ENCODE data around the gene DKKL1. TPM values are rescaled to one million over a fixed set of nuclear protein-coding genes. Genes with fewer than 3 reads are reported as not detected.
A peak's percentile ranks its signal among the peaks of the same experiment; 100 is the strongest.

Gene DKKL1
- total RNA-seq, 1 experiment from 2014 or later = 2.4 TPM

- CTCF ChIA-PET = interaction anchor here (1.2 to 2.0 kb wide), 4 partner anchors 20 to 46 kb away, joined by 4 to 6 read pairs (median 6); partner anchors contain the start of gene GFY
- H3K4me1 Mint-ChIP-seq = peaks cover 46% of the 10 kb centered on the region
- no peak overlapping the region for H3K4me3 Mint-ChIP-seq
- ATAC-seq (no peak), DNase-seq (ENCODE audit: low spot score) (no peak)
- TF ChIP-seq ZNF121 (CRISPR knock-in tag; IDR thresholded peaks at IDR 0.05) = peak; percentile 87
- no peak for TF ChIP-seq ATF6 (CRISPR knock-in tag; IDR thresholded peaks at IDR 0.05)
- no peak for TF ChIP-seq CREM (CRISPR knock-in tag; IDR thresholded peaks at IDR 0.05)
- no peak overlapping the region for H3K27ac Mint-ChIP-seq
- POLR2A ChIA-PET = no interaction called here
- H3K27me3 Mint-ChIP-seq (ENCODE audit: low read depth) = no peaks in the 10 kb centered on the region; the same call in 1 of the 2 replicates
- no peaks in the 10 kb centered on the region for H3K36me3 Mint-ChIP-seq
- H3K9me3 Mint-ChIP-seq = no peaks in the 10 kb centered on the region
These were observed 33.2 kb downstream of the DKKL1 start for GRCh38 chr19:49396738-49397505.

- CTCF ChIA-PET = interaction anchor here (0.6 to 2.0 kb wide), 7 partner anchors 19 to 46 kb away, joined by 3 to 6 read pairs (median 3); partner anchors contain the start of gene DKKL1
- peaks cover 46% of the 10 kb centered on the region for H3K4me1 Mint-ChIP-seq
- ATAC-seq (no peak), DNase-seq (ENCODE audit: low spot score) (no peak)
- POLR2A ChIA-PET = no interaction called here
- TF ChIP-seq TEAD4 (CRISPR knock-in tag; IDR thresholded peaks at IDR 0.05) (no peak), SMAD4 (CRISPR knock-in tag; IDR thresholded peaks at IDR 0.05) (no peak), CDX4 (CRISPR knock-in tag; IDR thresholded peaks at IDR 0.05; ENCODE audit: borderline replicate concordance) (no peak), CREB1 (CRISPR knock-in tag; IDR thresholded peaks at IDR 0.05) (no peak), ELF4 (CRISPR knock-in tag; IDR thresholded peaks at IDR 0.05; ENCODE audit: low read depth) (no peak), MYBL2 (CRISPR knock-in tag; IDR thresholded peaks at IDR 0.05) (no peak), ZSCAN18 (CRISPR knock-in tag; IDR thresholded peaks at IDR 0.05) (no peak), ZNF121 (CRISPR knock-in tag; IDR thresholded peaks at IDR 0.05) (no peak), MXD4 (CRISPR knock-in tag; IDR thresholded peaks at IDR 0.05; ENCODE audit: borderline replicate concordance) (no peak), ZNF263 (CRISPR knock-in tag; IDR thresholded peaks at IDR 0.05; ENCODE audit: low read depth) (no peak), TCF7 (CRISPR knock-in tag; IDR thresholded peaks at IDR 0.05; ENCODE audit: low read depth) (no peak), KAT7 (CRISPR knock-in tag; IDR thresholded peaks at IDR 0.05; ENCODE audit: borderline replicate concordance) (no peak), ZNF671 (CRISPR knock-in tag; IDR thresholded peaks at IDR 0.05) (no peak), ZNF512 (CRISPR knock-in tag; IDR thresholded peaks at IDR 0.05; ENCODE audit: borderline replicate concordance) (no peak), ZNF396 (CRISPR knock-in tag; IDR thresholded peaks at IDR 0.05; ENCODE audit: borderline replicate concordance) (no peak), HMGA2 (CRISPR knock-in tag; IDR thresholded peaks at IDR 0.05) (no peak), NR1H2 (CRISPR knock-in tag; IDR thresholded peaks at IDR 0.05) (no peak), IRF1 (CRISPR knock-in tag; IDR thresholded peaks at IDR 0.05) (no peak)
- H3K27me3 Mint-ChIP-seq (ENCODE audit: low read depth) = no peaks in the 10 kb centered on the region; the same call in 1 of the 2 replicates
- no peaks in the 10 kb centered on the region for H3K9me3 Mint-ChIP-seq
- H3K27ac Mint-ChIP-seq = peak overlapping the region; percentile 48; the same call in 1 of the 2 replicates
- no peak overlapping the region for H3K4me3 Mint-ChIP-seq
- no peaks in the 10 kb centered on the region for H3K36me3 Mint-ChIP-seq
These were observed 34.4 kb downstream of the DKKL1 start for GRCh38 chr19:49398001-49398615.
